GM21786 (cell line): ENCODE data around the gene CNPY2.
"Not testable (repeated sequence)": the region's sequence is repeated elsewhere in the genome, so short reads cannot be mapped to it uniquely, and the experiment has no call there.

Source experiments
- ATAC-seq: cut with Tn5 transposase; IDR thresholded peaks from one replicate; pipeline ENCODE4 v1.9.1; 2021; ENCODE audit not compliant: unreplicated experiment

Gene CNPY2

DNA sequence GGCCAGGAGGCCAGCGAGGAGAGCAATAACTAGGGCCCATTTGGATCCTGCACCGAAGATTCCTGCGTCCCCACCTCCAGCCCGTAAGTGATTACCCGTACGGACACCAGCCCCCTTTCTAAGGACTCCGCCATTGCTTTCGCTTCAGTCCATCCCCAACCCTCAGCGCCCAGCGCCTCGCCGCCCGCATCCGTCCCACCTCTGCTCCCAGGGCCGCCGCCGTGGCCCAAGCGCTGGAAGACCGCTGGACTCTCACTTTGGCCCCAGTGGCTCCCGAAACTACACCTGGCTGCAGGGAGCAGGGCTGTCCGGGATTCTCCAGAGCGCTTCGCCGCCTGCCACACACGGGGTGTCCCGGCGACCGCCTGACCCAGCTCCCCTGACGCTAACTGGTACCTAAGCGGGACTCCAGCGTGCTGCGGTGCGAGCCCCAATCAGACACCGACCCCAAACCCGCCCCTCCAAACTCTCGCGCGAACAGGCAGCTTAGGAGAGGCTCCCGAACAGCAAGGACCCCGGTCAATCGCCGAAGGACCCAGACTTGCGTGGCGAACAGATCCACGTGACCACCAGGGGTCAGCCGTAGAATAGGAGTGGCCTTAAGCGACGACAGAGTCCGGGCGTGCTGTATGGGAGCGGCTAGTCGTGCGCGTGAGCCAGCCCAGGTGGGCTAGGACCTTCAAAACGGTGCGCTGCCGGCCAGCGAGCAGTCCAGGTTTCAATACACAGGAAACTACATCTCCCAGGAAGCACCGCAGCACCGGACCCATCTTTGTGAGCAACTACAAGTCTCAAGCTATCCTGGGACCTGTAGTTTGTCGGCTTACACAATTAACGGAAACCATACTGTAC is at the start of gene CNPY2:
CNPY2 (minus strand) TSS at position 367 of the 852 bp plus-strand sequence. CDS start 771 bp downstream, outside the sequence.
- peak; percentile 85 for ATAC-seq

DNA sequence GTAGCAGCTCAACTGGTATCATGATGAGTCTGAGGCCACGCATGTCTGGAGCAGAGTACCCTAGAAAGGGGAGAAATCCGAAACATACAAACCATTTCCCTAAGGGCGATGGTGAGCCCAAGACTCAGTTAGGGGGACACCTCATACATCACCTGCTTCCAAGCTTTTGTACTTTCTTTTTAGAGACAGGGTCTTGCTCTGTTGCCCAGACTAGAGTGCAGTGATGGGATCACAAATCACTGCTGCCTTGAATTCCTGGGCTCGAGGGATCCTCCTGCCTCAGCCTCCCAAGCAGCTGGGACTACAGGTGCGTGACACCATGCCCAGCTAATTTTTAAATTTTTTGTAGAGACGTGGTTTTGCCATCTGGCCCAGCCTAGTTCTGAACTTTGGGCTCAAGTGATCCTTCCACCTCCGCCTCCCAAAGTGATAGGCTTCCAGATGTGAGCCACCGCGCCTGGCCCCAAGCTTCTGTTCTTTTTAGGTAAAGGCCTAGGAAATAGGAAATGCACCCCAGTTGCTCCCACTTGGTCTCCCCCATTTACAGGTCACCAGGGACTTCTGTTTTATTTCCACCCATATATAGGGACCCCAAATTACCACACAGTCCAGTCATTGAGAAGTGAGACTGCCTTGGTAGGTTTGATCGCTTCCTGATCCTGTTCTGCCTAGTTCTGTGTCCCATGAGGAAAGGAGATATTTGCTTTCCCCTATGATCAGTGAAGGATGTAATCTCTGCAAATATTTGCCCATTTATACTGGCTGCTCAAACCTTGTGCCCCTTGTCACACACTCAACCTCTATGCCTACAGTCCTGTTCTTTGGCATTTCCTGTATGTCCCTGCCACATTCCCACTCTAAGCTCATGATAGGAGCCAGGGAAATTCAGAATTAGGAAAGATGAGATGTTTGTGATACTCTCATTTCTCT is 46.6 kb upstream of the CNPY2 start, which contains the start of gene APOF:
APOF (minus strand) TSS at position 728 of the 930 bp plus-strand sequence; CDS start at position 616, 112 bp downstream.
- ATAC-seq, result no peak

DNA sequence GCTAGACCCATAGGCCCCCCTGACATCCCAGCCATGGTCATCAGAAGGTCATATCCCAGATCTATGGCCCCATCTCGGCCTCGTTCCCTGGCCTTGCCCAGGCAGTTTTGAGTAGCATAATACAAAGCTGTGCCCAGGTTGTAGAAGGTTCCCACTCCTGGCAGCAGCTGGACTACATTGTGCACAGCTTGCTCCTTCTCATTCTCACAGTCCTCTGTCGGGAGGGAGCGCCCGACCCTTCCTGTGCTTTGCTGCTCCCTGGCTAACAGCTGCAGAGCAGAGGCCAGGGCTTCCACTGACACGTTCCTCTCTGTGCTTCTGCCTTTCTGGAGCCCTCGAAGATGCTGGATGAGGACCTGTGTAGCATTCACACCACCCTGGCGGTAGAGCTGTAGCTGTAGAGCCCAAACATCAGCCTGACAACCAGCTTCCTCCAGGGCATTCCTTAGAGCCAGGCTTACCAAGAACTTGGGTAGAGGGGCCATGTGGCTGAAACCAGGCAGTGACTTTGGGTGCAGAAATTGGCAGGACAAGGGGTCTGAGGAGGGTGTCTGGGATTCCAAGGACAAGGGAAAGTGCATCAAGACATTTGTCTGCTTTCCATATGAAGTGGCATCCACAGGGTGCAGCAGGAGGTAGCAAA is 45.8 kb upstream of the CNPY2 start:
- ATAC-seq, result no peak

DNA sequence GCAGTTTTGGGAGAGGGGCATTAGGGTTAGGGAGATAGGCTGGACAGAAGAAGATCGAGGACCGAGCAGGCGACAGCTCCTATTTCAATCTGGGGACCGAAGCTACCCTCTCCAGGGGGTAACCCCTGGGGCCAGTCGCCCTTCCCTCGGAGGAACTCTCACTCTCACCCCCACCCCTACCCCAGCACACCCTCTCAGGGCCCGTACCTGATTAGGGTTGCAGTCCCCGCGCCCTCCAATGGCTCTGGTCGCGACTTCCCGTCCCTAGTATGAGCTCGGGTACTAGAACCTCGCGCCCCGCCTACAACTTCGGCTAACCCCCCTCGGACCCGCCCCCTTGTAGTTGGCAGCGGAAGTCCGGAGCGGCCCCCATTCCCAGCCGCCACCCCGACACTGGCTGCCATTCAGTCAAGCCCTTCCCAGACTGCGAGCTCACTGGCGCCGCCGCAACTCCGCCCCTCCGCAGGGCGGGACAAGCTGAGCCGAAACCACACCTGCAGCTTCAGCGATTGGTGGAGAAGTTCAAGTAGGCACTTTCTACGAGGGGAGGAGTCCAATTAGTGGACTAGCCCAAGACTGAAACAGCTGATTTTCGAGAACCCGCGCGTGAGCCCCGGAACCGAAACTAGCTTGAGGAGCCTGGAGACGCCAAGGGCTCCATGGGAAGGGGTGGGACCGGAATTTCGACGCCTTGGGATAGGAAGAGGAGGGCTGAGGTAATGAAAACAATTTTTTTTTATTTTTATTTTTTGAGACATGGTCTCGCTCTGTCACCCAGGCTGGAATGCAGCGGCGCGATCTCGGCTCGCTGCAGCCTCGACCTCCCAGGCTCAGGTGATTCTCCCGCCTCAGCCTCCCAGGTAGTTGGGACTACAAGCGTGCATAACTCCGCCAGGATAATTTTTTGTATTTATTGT is 44.3 kb upstream of the CNPY2 start, which contains the start of gene STAT2:
STAT2 (minus strand) TSS at position 257 of the 917 bp plus-strand sequence. CDS start 3,536 bp downstream, outside the sequence.
- ATAC-seq, result peak; percentile 92

DNA sequence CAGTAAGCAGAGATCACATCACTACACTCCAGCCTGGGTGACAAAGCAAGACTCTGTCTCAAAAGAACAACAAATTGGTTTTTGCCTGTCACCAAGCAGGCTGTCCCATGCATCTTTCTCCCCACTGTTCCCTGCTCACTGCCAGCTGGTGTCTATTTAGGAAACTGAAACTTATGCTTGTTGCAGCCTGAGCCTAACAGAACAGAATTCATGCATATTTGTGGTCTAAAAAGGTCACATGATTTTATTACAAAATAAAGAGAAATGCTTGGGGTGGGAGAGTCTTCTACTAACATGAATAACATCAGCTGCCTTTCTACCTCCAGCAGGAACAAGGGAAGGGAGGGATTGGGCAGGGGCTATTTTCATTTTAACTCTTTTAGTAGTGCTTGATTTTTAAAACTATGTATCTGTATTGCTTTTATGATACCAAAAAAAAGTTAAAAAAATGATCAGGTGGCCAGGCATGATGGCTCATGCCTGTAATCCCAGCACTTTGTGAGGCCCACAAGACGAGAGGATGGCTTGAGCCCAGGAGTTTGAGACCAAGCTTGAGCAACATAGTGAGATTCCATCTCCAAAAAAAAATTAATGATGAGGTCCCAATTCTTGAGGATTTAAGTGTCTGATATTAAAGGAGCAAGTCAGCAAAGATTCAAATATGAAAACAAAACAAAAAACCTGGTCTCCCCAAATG is 43.2 kb upstream of the CNPY2 start:
- ATAC-seq, result no peak

DNA sequence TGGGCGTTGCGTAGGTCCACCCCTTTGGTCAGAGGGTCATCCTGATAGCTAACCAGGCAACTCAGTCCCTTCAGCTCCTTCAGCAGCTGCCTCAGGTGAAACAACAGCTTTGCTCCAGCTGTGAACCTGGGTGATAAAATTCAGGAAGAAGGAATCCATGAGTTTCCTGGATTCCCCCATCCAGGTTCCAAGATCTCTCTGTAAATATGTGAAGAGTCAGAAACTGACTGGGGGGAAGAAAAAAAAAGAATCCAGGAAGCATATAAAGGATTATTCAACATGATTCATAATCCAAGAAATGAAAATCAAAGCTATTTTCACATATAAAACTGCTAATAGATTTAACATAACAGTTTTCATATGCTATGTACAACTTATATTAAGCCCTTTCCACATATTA is 35.5 kb upstream of the CNPY2 start:
- ATAC-seq, result no peak

DNA sequence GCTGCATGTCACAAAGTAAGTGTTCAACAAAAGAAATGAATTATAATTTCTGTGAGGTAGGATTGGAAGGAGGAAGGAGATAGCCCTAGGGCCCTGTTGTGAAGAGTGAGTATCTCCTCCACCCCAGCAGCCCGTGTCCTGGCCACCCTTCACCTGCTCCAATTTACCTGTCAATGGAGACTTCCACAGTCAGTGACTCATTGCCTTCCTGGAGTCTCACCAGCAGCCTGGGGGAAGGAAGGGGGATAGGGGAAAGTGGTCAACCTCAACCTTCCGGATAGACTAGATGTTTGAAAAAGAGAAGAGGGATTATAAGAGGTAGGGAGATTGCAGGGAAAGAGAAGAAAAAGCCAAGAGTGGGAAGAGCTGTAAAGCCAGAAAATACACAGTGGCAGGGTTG is 34.9 kb upstream of the CNPY2 start:
- ATAC-seq, result no peak

DNA sequence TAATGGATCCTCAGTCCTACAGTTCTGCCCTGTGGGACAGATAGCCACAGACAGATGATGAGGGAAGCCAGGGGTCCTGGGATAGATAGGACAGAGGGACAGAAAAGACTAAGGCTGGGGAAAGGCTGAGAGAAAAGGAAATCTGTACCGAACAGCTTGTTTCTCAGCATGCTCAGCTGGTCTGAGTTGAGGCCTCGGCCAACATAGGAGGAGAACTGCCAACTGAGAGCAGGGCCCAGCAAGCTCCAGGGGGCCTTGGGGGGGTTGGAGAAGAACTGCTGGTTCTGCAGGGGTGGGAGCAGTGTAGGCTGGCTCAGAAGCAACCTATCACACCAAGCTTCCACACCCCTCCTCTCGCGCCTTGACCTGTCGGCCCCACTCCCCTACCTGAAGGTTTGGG is 33.0 kb upstream of the CNPY2 start:
- ATAC-seq, result no peak

DNA sequence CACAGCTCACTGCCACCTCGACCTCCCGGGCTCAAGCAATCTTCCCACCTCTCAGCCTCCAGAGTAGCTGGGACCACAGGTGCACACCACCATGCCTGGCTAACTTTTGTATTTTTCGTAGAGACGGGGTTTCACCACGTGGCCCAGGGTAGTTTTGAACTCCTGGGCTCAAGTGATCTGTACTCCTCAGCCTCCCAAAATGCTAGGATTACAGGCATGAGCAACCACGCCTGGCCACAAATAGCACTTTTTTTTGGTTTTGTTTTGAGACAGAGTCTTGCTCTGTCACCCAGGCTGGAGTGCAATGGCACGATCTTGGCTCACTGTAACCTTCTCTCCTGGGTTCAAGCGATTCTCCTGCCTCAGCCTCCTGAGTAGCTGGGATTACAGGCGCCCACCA is 31.5 kb upstream of the CNPY2 start:
- not testable (repeated sequence) for ATAC-seq

DNA sequence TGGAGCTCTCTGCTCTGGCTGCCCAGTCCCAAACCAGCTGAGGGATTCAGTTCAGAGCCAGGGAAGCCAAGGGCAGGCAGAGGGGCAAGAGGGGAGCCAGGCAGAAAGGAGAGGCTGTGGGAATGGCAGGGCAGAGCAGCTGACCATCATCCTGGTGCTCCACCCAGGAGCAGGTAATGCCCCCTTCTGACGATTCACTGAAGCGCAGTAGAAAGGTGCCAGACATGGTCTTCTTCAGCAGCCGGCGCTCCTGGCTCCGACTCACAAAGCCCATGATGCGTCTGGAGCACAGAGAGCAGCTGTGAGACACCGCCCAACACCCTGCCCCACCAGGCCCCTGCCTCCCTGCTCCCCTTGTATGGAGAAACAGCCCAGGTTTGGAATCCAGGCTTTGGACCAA is 30.9 kb upstream of the CNPY2 start:
- ATAC-seq, result no peak

DNA sequence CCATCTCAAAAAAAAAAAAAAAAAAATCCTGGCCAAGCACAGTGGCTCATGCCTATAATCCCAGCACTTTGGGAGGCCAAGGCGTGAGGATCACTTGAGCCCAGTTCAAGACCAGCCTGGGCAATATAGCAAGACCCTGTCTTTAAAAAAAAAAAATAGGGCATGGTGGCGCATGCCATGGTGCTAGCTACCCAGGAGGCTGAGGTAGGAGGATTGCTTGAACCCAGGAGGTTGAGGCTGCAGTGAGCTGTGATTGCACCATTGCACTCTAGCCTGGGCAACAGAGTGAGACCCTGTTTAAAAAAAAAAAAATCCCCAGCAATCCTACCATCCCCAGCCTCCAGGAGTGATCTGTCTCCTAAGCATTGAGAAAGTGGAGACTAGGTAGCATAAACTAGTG is 26.5 kb upstream of the CNPY2 start:
- ATAC-seq, result not testable (repeated sequence)

DNA sequence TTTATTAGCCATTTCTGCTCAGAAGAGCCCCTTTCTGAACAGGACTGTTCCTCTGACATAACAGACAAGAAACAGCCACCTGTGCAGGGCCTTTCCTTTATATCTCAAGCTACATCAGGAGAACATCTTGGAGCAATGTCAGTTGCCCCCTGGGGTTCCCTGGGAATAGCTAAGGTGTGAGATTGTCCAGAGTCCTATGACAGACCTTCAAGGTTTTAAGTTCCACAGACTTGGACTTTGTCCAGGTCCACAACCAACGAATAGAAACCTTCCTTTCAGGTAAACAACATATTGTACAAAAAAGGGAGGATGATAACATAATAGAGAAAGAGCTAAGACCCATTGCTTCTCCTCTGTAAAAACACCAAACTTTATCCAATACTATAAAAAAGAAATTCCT is 25.8 kb upstream of the CNPY2 start:
- ATAC-seq, result no peak

DNA sequence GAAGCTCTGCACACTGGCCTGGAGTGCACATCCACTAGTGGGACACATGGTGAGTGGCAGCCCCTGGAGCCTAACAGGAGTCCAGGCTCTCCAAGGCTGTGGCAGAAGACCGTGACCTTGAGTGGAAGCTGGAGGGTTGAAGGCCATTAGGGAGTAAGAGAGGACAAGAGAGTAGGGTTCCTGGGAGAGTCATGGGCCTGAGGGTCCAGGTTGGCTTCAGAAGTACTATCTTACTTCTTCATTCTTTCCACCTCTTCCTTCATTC is 23.3 kb upstream of the CNPY2 start:
- no peak for ATAC-seq

DNA sequence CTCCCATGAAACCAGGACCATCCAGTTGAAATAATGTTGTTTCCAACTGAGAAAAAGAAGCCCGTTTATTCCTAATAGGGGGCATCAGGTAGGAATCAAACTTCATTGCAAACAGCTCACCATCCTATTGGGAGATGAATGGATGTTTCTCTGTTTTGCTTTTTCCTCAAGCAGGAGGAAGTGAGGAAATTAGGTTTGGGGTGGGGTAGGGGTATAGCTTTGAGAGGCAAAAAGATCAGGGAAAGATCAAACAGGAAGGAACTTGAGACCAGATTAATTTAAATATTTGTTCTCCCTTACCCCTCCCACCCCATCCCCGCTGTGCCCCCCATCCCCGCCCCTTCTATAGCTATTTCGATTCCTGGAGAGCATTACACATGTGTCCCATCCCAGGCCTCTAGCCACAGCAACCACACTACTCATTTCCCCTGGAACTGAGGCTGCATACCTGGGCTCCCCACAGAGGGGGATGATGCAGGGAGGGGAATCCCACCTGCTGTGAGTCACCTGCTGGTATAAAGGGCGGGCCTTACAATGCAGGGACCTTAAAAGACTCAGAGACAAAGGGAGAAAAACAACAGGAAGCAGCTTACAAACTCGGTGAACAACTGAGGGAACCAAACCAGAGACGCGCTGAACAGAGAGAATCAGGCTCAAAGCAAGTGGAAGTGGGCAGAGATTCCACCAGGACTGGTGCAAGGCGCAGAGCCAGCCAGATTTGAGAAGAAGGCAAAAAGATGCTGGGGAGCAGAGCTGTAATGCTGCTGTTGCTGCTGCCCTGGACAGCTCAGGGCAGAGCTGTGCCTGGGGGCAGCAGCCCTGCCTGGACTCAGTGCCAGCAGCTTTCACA is 22.7 kb upstream of the CNPY2 start, which contains the start of gene IL23A:
IL23A (plus strand) TSS at position 577 of the 850 bp plus-strand sequence; CDS start at position 738, 161 bp downstream.
- peak; percentile 41 for ATAC-seq

DNA sequence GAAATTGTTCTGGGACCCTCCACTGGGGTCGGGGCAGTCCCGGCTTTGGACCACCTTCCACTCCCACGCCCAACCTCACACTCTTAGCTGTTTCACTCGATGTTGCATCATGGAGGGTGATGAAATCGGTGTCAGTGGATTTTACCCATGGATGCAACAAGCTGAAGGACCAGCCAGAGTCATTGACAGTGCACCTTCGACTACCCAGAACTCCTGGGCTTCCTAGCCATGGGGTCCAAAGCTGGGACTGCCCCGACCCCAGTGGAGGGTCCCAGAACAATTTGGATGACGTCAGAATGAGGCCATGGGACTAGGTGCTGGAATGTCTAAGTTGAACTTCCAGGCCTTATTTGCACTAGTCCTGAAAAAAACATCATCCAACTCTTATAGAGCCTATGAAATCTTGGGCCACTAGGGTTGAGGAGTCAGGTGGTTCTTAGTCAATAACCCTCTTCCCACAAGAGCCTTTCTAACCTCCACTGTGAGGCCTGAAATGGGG is 22.0 kb upstream of the CNPY2 start:
- no peak for ATAC-seq

DNA sequence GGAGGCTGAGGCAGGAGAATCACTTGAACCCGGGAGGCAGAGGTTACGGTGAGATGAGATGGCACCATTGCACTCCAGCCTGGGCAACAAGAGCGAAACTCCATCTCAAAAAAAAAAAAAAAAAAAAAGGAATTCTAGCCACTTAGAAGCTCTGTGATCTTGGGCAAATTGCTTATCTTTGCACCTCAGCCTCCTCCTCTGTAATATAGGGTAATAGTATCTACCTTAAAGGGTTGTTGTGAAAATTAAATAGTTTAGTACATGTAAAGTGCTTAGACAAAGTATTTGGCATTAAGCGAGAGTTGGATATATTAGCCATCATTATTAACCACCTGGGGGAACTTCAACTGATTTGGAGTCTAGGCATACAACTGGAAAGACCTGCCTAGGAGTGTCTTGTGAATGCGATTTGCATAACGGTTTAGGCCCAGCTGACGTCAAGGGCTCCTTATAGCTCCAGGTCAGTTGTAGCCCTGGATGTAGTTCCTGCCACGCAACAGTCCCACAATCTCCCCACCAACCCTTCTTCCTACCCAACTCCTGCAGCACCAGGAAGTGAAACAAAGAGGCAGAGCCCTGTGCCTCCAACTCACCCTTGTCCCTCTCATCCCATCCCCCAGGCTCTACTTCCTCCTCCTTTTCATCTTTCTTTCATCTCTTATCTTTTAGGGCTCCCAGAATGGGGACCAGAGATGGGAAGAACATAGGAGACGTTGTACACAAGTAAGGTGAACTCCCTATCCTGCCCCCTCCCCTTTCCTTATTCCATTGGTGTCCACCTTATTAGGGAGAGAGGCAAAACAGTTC is 20.8 kb upstream of the CNPY2 start:
- no peak for ATAC-seq

DNA sequence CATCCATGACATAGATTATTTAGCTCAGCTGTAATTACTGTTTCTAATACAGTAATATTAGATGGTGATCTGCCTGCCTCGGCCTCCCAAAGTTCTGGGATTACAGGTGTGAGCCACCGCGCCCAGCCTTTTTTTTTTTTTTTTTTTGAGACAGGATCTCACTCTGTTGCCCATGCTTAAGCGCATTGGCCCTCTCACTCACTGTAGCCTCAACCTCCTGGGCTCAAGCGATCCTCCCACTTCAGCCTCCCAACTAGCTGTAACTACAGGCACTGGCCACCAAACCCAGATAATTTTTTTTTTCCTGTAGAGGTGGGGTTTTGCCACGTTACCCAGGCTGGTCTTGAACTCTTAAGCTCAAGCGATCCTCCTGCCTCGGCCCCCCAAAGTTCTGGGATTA is 19.7 kb upstream of the CNPY2 start:
- not testable (repeated sequence) for ATAC-seq

DNA sequence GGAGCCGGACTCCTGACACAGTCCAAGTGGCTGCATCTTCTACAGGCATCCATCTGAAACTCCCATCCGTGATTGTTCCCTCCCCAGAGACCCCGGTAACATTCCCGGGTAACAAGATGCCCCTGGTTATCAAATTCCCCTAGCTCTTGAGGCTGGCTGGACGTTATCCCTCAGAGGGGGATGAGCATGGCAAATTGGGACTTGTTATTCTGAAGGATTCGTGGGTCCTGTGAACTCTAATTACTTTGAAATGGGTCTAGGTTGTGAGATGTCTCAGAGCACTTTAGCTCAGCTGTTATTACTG is 18.7 kb upstream of the CNPY2 start:
- ATAC-seq, result no peak
